HepG2 (cell line): ENCODE results near the gene SLC9A8. TPM values are rescaled to one million over a fixed set of nuclear protein-coding genes. Genes with fewer than 3 reads are reported as not detected.
A peak's percentile ranks its signal among the peaks of the same experiment; 100 is the strongest.

ENCODE experiments used
- CHD2 ChIP-seq: IDR thresholded peaks from 2 replicates; pipeline ENCODE4 v1.6.1; 2011; ENCODE audit warnings: low read depth, low read length, improper control_type of control experiment
- IKZF5 ChIP-seq: IDR thresholded peaks from 2 replicates; pipeline ENCODE4 v1.6.1; 2018; ENCODE audit warnings: missing genetic modification reagents, mild to moderate bottlenecking, missing compliant biosample characterization
- KMT2B ChIP-seq: IDR thresholded peaks from 2 replicates; pipeline ENCODE4 v1.6.1; 2016; ENCODE audit warnings: missing genetic modification reagents, missing compliant biosample characterization
- MEIS2 ChIP-seq: sonication (generic); formaldehyde crosslinking; IDR thresholded peaks from 2 replicates; pipeline ENCODE4 v1.9.0; 2021; ENCODE audit warnings: mild to moderate bottlenecking, missing genetic modification reagents
- MXI1 ChIP-seq: IDR thresholded peaks from 3 replicates; pipeline ENCODE4 v1.6.1; 2012; ENCODE audit warnings: low read depth, low read length, inconsistent platforms, borderline replicate concordance
- NFRKB ChIP-seq: fragments of 450-650 bp; IDR thresholded peaks from 2 replicates; pipeline ENCODE4 v1.6.1; 2017
- REL ChIP-seq: sonication (generic); formaldehyde crosslinking; conservative IDR thresholded peaks from 2 replicates; pipeline ENCODE4 v1.8.0; 2022; ENCODE audit warnings: mild to moderate bottlenecking, missing genetic modification reagents, moderate library complexity
- SP2 ChIP-seq: sonication (generic); formaldehyde crosslinking; IDR thresholded peaks from 2 replicates; pipeline ENCODE4 v1.5.1; 2020; ENCODE audit warnings: mild to moderate bottlenecking, missing genetic modification reagents
- ZBTB25 ChIP-seq: IDR thresholded peaks from 2 replicates; pipeline ENCODE4 v1.6.1; 2018; ENCODE audit warnings: missing genetic modification reagents
- ZNF136 ChIP-seq: sonication (generic); formaldehyde crosslinking; IDR thresholded peaks from 2 replicates; pipeline ENCODE4 v1.8.1; 2022; ENCODE audit warnings: low read depth, mild to moderate bottlenecking, moderate library complexity, missing genetic modification reagents
- ZNF432 ChIP-seq: sonication (generic); formaldehyde crosslinking; IDR thresholded peaks from 2 replicates; pipeline ENCODE4 v1.5.0; 2020; ENCODE audit warnings: missing genetic modification reagents, mild to moderate bottlenecking, borderline replicate concordance
- ZNF451 ChIP-seq: sonication (generic); formaldehyde crosslinking; IDR thresholded peaks from 2 replicates; pipeline ENCODE4 v1.5.0; 2020; ENCODE audit warnings: mild to moderate bottlenecking, missing genetic modification reagents
- ZNF496 ChIP-seq: sonication (generic); formaldehyde crosslinking; IDR thresholded peaks from 2 replicates; pipeline ENCODE4 v1.8.1; 2023; ENCODE audit warnings: mild to moderate bottlenecking, moderate library complexity, missing genetic modification reagents; ENCODE audit not compliant: insufficient replicate concordance
- ZNF510 ChIP-seq: sonication (generic); formaldehyde crosslinking; IDR thresholded peaks from 2 replicates; pipeline ENCODE4 v1.4.0; 2020; ENCODE audit warnings: low read depth, mild to moderate bottlenecking, missing genetic modification reagents
- ZNF616 ChIP-seq: sonication (generic); formaldehyde crosslinking; IDR thresholded peaks from 2 replicates; pipeline ENCODE4 v1.5.0; 2020; ENCODE audit warnings: low read depth, mild to moderate bottlenecking, missing genetic modification reagents
- ZSCAN22 ChIP-seq: sonication (generic); formaldehyde crosslinking; IDR thresholded peaks from 2 replicates; pipeline ENCODE4 v1.4.0; 2020; ENCODE audit warnings: mild to moderate bottlenecking, missing genetic modification reagents
- ZUFSP ChIP-seq: sonication (generic); formaldehyde crosslinking; IDR thresholded peaks from 2 replicates; pipeline ENCODE4 v1.9.0; 2021; ENCODE audit warnings: missing genetic modification reagents, mild to moderate bottlenecking, borderline replicate concordance
- polyA plus RNA-seq, 8 experiments: library from polyadenylated mRNA; depleted of rRNA in 3 of 8; stranded (reverse) in 7 of 8; unstranded in 1 of 8; fragments of >200 nt; fragmentation: Illumina TruSeq in 4 of 8; extraction: Trizol in 4 of 8; gene quantifications; 2 replicates each; pipeline versions ENCODE4 v1.2.1 to v1.2.3, GENCODE V29; 2011 to 2016; ENCODE audit warnings: low read depth in 4 of 8, missing spikeins in 1 of 8, mixed read lengths in 1 of 8; ENCODE audit not compliant: insufficient read depth in 1 of 8
- total RNA-seq, 5 experiments: library from RNA; depleted of rRNA; stranded (reverse); fragments of >200 nt; fragmentation: Illumina TruSeq; extraction: Trizol; gene quantifications; 2 replicates each; pipeline ENCODE4 v1.2.3, GENCODE V29; 2016; ENCODE audit warnings: low read depth in 1 of 5
- TF ChIP-seq, protein P1 (sequence below): sonication (generic); formaldehyde crosslinking; IDR thresholded peaks from 2 replicates; pipeline ENCODE4 v1.5.1; 2020; ENCODE audit warnings: missing genetic modification reagents, mild to moderate bottlenecking, borderline replicate concordance
- TF ChIP-seq, protein P2 (sequence below): sonication (generic); formaldehyde crosslinking; IDR thresholded peaks from 2 replicates; pipeline ENCODE4 v1.4.0; 2020; ENCODE audit warnings: missing genetic modification reagents
- TF ChIP-seq, protein P3 (sequence below): sonication (generic); formaldehyde crosslinking; IDR thresholded peaks from 2 replicates; pipeline ENCODE4 v1.5.0; 2020; ENCODE audit warnings: mild to moderate bottlenecking, missing genetic modification reagents, moderate library complexity

SLC9A8 gene
- total and polyA plus RNA-seq, 2 of the 13 experiments (the other 11 are each of a cell fraction or from before 2014, with no cell fraction given) = 4.1 to 7.4 TPM

- TF ChIP-seq, protein P1, sequence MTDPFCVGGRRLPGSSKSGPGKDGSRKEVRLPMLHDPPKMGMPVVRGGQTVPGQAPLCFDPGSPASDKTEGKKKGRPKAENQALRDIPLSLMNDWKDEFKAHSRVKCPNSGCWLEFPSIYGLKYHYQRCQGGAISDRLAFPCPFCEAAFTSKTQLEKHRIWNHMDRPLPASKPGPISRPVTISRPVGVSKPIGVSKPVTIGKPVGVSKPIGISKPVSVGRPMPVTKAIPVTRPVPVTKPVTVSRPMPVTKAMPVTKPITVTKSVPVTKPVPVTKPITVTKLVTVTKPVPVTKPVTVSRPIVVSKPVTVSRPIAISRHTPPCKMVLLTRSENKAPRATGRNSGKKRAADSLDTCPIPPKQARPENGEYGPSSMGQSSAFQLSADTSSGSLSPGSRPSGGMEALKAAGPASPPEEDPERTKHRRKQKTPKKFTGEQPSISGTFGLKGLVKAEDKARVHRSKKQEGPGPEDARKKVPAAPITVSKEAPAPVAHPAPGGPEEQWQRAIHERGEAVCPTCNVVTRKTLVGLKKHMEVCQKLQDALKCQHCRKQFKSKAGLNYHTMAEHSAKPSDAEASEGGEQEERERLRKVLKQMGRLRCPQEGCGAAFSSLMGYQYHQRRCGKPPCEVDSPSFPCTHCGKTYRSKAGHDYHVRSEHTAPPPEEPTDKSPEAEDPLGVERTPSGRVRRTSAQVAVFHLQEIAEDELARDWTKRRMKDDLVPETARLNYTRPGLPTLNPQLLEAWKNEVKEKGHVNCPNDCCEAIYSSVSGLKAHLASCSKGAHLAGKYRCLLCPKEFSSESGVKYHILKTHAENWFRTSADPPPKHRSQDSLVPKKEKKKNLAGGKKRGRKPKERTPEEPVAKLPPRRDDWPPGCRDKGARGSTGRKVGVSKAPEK (CRISPR knock-in tag) = no peak
- TF ChIP-seq ZNF451 (CRISPR knock-in tag) (no peak), CHD2 (no peak), ZNF496 (CRISPR knock-in tag) (no peak), MXI1 (no peak), ZSCAN22 (CRISPR knock-in tag) (no peak), ZNF510 (CRISPR knock-in tag) (no peak), ZNF136 (CRISPR knock-in tag) (no peak), IKZF5 (0 out of 2 replicates have a peak, but pooled peaks have one; percentile 4), SP2 (no peak), ZNF432 (CRISPR knock-in tag) (no peak), MEIS2 (CRISPR knock-in tag) (0 out of 2 replicates have a peak, but pooled peaks have one; percentile 15), REL (CRISPR knock-in tag) (0 out of 2 replicates have a peak, but pooled peaks have one; percentile 35), ZBTB25 (CRISPR knock-in tag) (no peak), ZNF616 (CRISPR knock-in tag) (no peak), NFRKB (no peak), ZUFSP (CRISPR knock-in tag) (0 out of 2 replicates have a peak, but pooled peaks have one; percentile 59), KMT2B (CRISPR knock-in tag) (no peak)
- TF ChIP-seq, protein P2, sequence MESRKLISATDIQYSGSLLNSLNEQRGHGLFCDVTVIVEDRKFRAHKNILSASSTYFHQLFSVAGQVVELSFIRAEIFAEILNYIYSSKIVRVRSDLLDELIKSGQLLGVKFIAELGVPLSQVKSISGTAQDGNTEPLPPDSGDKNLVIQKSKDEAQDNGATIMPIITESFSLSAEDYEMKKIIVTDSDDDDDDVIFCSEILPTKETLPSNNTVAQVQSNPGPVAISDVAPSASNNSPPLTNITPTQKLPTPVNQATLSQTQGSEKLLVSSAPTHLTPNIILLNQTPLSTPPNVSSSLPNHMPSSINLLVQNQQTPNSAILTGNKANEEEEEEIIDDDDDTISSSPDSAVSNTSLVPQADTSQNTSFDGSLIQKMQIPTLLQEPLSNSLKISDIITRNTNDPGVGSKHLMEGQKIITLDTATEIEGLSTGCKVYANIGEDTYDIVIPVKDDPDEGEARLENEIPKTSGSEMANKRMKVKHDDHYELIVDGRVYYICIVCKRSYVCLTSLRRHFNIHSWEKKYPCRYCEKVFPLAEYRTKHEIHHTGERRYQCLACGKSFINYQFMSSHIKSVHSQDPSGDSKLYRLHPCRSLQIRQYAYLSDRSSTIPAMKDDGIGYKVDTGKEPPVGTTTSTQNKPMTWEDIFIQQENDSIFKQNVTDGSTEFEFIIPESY (CRISPR knock-in tag) = 0 out of 2 replicates have a peak, but pooled peaks have one; percentile 30
- TF ChIP-seq, protein P3, sequence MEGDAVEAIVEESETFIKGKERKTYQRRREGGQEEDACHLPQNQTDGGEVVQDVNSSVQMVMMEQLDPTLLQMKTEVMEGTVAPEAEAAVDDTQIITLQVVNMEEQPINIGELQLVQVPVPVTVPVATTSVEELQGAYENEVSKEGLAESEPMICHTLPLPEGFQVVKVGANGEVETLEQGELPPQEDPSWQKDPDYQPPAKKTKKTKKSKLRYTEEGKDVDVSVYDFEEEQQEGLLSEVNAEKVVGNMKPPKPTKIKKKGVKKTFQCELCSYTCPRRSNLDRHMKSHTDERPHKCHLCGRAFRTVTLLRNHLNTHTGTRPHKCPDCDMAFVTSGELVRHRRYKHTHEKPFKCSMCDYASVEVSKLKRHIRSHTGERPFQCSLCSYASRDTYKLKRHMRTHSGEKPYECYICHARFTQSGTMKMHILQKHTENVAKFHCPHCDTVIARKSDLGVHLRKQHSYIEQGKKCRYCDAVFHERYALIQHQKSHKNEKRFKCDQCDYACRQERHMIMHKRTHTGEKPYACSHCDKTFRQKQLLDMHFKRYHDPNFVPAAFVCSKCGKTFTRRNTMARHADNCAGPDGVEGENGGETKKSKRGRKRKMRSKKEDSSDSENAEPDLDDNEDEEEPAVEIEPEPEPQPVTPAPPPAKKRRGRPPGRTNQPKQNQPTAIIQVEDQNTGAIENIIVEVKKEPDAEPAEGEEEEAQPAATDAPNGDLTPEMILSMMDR (CRISPR knock-in tag) = peak; percentile 77
These were observed 77.3 kb downstream of the SLC9A8 start (continued) for GRCh38 chr20:49889935-49890333.
